Endothelial cell of hepatic sinusoid (primary cell): ENCODE measurements around the gene NCL.

Experiments
- in situ Hi-C: cut with HindIII; loops from 2 replicates; pipeline ENCODE4 v1.10.0; 2017; ENCODE audit warnings: low sequenced_read_pairs

The NCL gene

DNA sequence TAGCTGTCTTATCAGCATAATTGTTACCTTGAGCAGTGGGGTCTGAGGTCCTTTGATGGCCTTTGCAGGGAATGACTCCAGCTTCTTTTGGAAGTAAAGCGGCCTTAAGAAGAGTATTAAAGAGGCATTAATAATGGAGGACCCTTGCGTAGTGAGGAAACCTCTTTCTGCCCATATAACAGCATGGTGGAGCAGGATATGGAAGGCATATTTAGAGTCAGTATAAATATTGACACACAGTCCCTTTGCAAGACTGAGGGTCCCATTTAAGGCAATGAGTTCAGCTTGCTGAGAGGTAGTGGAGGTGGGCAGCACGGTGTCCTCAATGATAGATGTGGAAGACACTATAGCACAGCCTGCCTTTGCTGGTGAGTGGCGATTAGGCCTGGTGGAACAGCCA, 32.7 kb downstream of the NCL start:
- in situ Hi-C loops = loop anchor here (25.0 kb wide), 1 partner anchor 344 kb away; no protein-coding TSS in a partner anchor

- in situ Hi-C loops = loop anchor here (25.0 kb wide), 1 partner anchor 343 kb away; no protein-coding TSS in a partner anchor
These were observed 33.8 kb downstream of the NCL start for GRCh38 chr2:231430437-231430836.

DNA sequence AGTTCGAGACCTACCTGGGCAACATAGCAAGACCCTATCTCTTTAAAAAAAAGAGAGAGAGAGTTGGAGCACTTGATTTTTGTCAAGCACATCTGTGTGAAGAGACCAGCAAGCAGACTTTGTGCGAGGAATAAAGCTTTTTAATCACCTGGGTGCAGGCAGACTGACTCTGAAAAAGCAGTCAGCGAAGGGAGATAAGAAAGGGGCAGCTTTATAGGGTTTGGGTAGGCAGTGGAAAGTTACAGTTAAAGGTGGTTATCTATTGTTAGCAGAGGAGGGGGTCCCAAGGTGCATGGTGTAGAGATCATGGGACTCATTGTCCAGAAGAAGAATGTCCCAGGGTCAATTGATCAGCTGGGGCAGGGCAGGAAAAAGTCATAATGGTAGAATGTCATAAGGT, 34.4 kb downstream of the NCL start:
- in situ Hi-C loops = loop anchor here (5.0 to 25.0 kb wide), 2 partner anchors 82 to 343 kb away; no protein-coding TSS in a partner anchor

DNA sequence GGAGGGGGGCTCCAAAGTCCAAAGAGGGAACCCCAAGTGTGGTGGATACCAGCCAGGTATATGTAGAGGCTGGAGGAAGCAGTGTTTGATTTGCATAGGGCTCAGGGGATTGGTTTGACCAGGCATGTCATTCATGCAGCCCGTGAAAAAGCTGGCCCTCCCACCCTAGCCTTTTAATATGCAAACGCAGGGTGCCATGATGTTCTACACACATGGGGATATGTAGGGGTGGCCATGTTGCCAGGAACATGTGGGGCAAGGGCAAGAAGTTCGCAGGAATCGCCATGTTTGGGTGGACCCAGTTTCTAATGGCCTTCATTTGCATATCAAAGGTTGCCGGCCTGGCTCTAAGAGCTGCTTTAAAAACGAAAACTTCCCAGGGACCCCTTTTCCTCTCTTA, 35.1 kb downstream of the NCL start:
- in situ Hi-C loops = loop anchor here (5.0 to 25.0 kb wide), 2 partner anchors 83 to 342 kb away; no protein-coding TSS in a partner anchor

- in situ Hi-C loops = loop anchor here (5.0 to 25.0 kb wide), 2 partner anchors 85 to 340 kb away; no protein-coding TSS in a partner anchor
These were observed 37.2 kb downstream of the NCL start for GRCh38 chr2:231427116-231427515.

DNA sequence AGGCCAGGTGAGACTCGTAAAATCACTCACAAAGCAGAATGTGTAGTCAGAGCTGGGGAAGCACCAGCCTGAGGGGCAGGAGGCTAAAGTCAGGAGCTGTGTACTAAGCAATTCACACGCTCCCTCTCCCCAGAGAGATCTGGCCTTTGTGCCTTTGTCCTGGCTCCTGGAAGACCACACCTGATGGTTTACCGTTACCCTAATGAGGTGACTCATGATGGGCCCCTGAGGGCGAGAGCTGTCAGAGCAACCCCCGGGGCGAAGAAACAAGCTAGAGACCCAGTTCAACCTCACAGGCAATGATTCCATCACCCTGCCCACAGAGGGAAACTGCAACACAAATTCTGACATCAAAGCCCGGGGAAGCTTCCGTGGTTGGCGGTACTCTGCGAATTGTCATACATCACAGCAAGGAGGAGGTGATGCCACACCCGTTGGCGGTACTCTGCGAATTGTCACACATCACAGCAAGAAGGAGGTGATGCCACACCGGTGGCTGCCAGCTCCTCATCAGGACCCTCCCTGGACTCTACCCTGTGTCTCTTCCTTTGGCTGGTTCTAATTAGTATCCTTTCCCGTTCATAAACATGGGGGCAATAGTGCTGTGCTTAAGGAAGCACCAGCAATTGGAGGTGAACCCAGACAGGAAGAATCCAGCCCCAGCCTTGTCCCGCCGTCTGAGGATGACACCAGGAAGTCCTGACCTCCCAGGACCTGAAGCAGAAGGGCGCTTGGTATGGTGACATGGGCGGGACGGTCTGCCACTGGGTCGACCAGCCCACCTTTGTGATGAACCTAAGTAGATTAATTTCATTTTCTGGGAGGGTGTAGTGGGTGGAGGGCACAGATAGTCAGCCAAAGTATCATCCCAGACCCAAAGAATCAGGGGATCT, 38.2 kb downstream of the NCL start:
- in situ Hi-C loops = loop anchor here (5.0 to 25.0 kb wide), 2 partner anchors 86 to 339 kb away; no protein-coding TSS in a partner anchor

- in situ Hi-C loops = loop anchor here (5.0 to 25.0 kb wide), 2 partner anchors 87 to 338 kb away; no protein-coding TSS in a partner anchor
These were observed 38.9 kb downstream of the NCL start for GRCh38 chr2:231425291-231425810.

GRCh38 chr2:231423176-231423575, 41.1 kb downstream of the NCL start:
- in situ Hi-C loops = loop anchor here (25.0 kb wide), 1 partner anchor 186 kb away; no protein-coding TSS in a partner anchor

GRCh38 chr2:231422056-231422455, 42.2 kb downstream of the NCL start:
- in situ Hi-C loops = loop anchor here (25.0 kb wide), 1 partner anchor 185 kb away; no protein-coding TSS in a partner anchor

DNA sequence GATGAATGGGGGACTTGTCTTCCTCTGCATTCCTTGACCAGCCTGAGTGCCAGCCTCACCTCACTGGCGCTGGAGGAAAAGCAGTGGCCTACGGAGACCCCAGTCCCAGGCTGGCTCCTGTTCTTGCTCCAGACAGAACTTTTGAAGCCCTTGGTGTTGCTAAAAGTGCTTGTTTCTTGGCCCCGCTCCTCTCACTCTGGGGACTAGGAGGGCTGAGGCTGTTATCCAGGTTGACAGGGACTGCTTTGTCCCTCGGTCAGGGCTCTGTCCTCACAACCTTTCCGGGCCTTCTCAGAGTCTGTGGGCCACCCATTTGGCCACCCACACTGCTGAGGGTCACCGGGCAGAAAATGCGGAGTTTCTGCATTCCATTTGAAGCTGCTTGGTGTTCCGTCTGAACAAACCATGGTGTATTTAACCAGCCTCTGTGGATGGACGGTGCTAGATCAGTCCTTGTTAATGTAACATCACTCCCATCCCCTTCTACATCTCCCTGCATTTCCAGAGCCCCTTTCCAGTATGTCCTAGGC, 43.2 kb downstream of the NCL start:
- in situ Hi-C loops = loop anchor here (25.0 kb wide), 1 partner anchor 184 kb away; no protein-coding TSS in a partner anchor

DNA sequence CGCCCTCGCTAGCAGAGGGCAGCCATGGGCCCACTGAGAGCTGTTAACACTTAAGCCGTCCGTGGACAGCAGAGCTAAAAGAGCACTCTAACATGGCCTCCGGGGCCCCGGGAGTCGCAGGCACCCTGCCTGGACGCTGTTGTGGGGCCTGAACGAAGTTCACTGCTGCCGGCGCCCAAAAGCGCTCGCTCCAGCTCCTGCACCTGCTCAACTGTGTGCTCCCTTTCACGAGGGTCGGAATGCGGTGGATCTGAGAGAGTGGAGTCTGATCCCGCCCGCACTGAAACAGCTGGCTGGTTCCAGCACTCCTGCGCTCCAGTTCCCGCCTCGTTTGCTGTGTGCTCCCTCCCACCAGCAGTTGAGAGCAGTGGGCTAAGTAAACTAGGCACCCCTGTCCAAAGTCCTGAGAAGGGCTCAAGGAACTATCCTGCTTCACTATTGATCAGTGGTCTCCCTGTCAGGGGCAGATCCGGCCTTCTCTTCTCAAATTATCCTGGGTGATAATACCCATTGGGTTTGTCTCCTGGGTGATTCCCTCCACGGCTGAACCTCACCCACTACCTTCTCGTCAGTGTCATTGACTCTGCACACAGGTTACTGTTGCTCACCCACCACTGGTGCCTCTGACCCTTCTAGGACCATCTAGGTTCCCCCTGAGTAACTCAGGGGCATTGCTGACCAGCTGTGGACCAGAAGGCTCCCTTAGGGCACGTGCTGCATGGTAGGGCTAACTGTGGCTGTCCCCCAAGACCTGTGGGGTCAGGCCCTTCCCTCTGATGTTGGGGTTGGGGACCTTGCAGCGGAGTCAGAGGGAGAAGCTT, 45.3 kb downstream of the NCL start:
- in situ Hi-C loops = loop anchor here (25.0 kb wide), 1 partner anchor 182 kb away; no protein-coding TSS in a partner anchor

GRCh38 chr2:231415029-231415428, 49.3 kb downstream of the NCL start:
- in situ Hi-C loops = loop anchor here (25.0 kb wide), 1 partner anchor 178 kb away; no protein-coding TSS in a partner anchor

DNA sequence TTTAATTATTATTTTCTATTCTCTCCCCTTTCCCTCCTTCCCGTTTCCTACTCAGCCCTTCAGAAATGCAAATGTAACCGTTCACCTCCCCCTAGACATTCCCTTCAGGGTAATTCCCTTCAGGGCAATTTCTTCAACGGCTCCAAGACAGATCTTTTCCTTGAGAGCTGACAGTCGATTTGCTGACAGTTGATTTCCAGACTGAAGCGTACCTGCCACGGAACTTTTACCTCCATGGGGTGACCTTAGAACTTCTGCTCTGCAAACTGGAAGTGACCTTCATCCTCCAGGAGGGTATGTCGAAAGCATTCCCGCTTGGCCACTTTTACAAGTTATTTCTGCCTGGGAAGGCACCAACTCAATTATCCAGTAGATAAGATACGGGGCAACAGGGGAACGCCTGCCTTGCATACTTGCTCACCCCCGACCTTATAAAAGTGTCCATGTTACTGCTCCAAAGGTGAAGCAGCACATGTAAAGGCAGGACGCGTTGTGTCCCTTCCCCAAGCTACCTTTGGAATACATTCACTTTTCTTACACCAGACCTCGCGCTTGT, 50.3 kb downstream of the NCL start:
- in situ Hi-C loops = loop anchor here (5.0 to 25.0 kb wide), 2 partner anchors 92 to 177 kb away; no protein-coding TSS in a partner anchor

DNA sequence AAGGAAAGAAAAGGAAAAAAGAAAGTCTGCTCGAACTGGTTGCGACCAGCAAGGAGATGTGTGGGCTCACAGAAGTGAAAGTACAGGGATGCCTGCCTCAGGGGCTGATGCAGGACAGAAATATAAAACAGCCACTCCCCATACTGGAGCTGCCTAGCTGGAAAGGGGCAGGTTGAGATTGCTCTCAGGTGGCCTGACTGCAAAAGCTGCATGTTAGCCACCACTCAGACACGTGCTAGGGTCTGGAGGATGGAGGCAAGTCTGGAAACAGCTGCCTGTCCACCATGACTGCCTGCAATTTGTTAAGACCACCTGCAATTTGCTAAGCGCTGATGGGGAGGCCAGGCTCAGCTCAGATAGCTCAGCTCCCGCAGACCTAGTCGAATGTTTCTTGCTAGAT, 50.8 kb downstream of the NCL start:
- in situ Hi-C loops = loop anchor here (5.0 to 25.0 kb wide), 2 partner anchors 91 to 176 kb away; no protein-coding TSS in a partner anchor

- in situ Hi-C loops = loop anchor here (5.0 to 25.0 kb wide), 2 partner anchors 90 to 175 kb away; no protein-coding TSS in a partner anchor
These were observed 51.7 kb downstream of the NCL start for GRCh38 chr2:231412618-231412963.

GRCh38 chr2:231411831-231412617, 52.3 kb downstream of the NCL start:
- in situ Hi-C loops = loop anchor here (5.0 to 25.0 kb wide), 2 partner anchors 90 to 175 kb away; no protein-coding TSS in a partner anchor

DNA sequence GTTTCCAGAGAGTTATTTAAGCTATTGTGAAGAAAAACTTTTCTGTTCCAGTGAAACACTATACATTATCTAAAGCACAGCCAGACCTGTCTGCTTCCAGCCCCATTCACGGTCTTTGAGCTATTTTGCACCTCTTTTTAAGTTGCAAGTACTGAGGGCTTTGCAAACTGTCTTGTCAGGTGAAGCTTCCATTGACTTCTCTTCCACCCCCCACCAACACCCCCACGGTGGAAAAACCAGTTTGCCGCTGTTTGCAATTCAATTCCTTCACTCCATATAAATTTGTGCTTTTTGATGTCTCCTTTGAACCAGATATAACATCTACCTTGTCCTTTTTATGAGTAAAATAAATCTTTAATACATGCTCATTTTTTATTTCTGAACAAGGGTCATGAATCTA, 53.0 kb downstream of the NCL start:
- in situ Hi-C loops = loop anchor here (5.0 to 25.0 kb wide), 2 partner anchors 89 to 174 kb away; no protein-coding TSS in a partner anchor

- in situ Hi-C loops = loop anchor here (5.0 to 25.0 kb wide), 2 partner anchors 88 to 173 kb away; no protein-coding TSS in a partner anchor
These were observed 53.8 kb downstream of the NCL start for GRCh38 chr2:231410293-231411004.
